Mesenchymal stem cell (in vitro differentiated cells and primary cell): ENCODE measurements around the gene WNT6.
A peak's percentile ranks its signal among the peaks of the same experiment; 100 is the strongest.

Experiments used
- DNase-seq: peaks from one replicate; pipeline ENCODE4 v3.0.0-alpha.2; 2013
- H2AFZ ChIP-seq: one replicate; pipeline ENCODE4 v1.6.1; 2013; ENCODE audit warnings: low read depth, mild to moderate bottlenecking, control low read depth, inconsistent platforms, low read length, moderate library complexity
- H2AK5ac ChIP-seq: 2 replicates; pipeline ENCODE4 v1.6.1; 2013; ENCODE audit warnings: low read length, moderate library complexity, mild to moderate bottlenecking, inconsistent platforms; ENCODE audit not compliant: severe bottlenecking
- H2BK120ac ChIP-seq: one replicate; pipeline ENCODE4 v1.6.1; 2013; ENCODE audit warnings: low read depth, mild to moderate bottlenecking, inconsistent platforms, low read length, moderate library complexity
- H2BK12ac ChIP-seq, 2 experiments: one replicate each; pipeline ENCODE4 v1.6.1; 2013; ENCODE audit warnings: inconsistent platforms in 2 of 2, low read length in 2 of 2, mild to moderate bottlenecking in 2 of 2, moderate library complexity in 2 of 2, control low read depth in 1 of 2
- H2BK15ac ChIP-seq: one replicate; pipeline ENCODE4 v1.6.1; 2013; ENCODE audit warnings: mild to moderate bottlenecking, low read depth, inconsistent platforms; ENCODE audit not compliant: poor library complexity, severe bottlenecking
- H2BK5ac ChIP-seq: 2 replicates; pipeline ENCODE4 v1.6.1; 2013; ENCODE audit warnings: low read depth, mild to moderate bottlenecking, low read length, control low read depth, inconsistent platforms; ENCODE audit not compliant: poor library complexity, severe bottlenecking
- H3K14ac ChIP-seq, 2 experiments: one replicate each; pipeline ENCODE4 v1.6.1; 2013; ENCODE audit warnings: inconsistent platforms in 2 of 2, low read length in 2 of 2, control low read depth in 1 of 2, mild to moderate bottlenecking in 1 of 2, moderate library complexity in 1 of 2
- H3K18ac ChIP-seq, 2 experiments: one replicate each; pipeline ENCODE4 v1.6.1; 2013; ENCODE audit warnings: inconsistent platforms in 2 of 2, low read length in 2 of 2, control low read depth in 1 of 2, low read depth in 1 of 2, mild to moderate bottlenecking in 1 of 2
- H3K23ac ChIP-seq, 2 experiments: one replicate each; pipeline ENCODE4 v1.6.1; 2013; ENCODE audit warnings: inconsistent platforms in 2 of 2, low read length in 2 of 2, mild to moderate bottlenecking in 2 of 2, moderate library complexity in 2 of 2, control low read depth in 1 of 2
- H3K27ac ChIP-seq: 2 replicates; pipeline ENCODE4 v1.5.1; 2013; ENCODE audit warnings: mild to moderate bottlenecking, moderate library complexity, low read length, control low read depth, inconsistent platforms; ENCODE audit not compliant: poor library complexity, severe bottlenecking
- H3K27me3 ChIP-seq, 2 experiments: 2 replicates each; pipeline versions ENCODE4 v1.6.1 to v1.7.0; 2013; ENCODE audit warnings: low read length in 2 of 2, mild to moderate bottlenecking in 2 of 2, moderate library complexity in 2 of 2, control low read depth in 1 of 2, inconsistent platforms in 1 of 2; ENCODE audit not compliant: control insufficient read depth in 1 of 2, insufficient read depth in 1 of 2
- H3K36me3 ChIP-seq, 2 experiments: 2 replicates each; pipeline versions ENCODE4 v1.6.1 to v1.7.0; 2013; ENCODE audit warnings: low read length in 2 of 2, control low read depth in 1 of 2, inconsistent platforms in 1 of 2, low read depth in 1 of 2, mild to moderate bottlenecking in 1 of 2; ENCODE audit not compliant: insufficient read depth in 2 of 2, control insufficient read depth in 1 of 2
- H3K4ac ChIP-seq, 2 experiments: one replicate each; pipeline ENCODE4 v1.6.1; 2013; ENCODE audit warnings: inconsistent platforms in 2 of 2, low read length in 2 of 2, mild to moderate bottlenecking in 2 of 2, moderate library complexity in 2 of 2, control low read depth in 1 of 2, low read depth in 1 of 2
- H3K4me1 ChIP-seq: 2 replicates; pipeline ENCODE4 v1.6.1; 2013; ENCODE audit warnings: low read depth, low read length, control low read depth; ENCODE audit not compliant: control insufficient read depth, insufficient read depth
- H3K4me2 ChIP-seq: 2 replicates; pipeline ENCODE4 v1.6.1; 2013; ENCODE audit warnings: low read length, mild to moderate bottlenecking, inconsistent platforms; ENCODE audit not compliant: poor library complexity, severe bottlenecking
- H3K4me3 ChIP-seq, 2 experiments: 2 replicates each; pipeline versions ENCODE4 v1.5.1 to v1.7.0; 2013; ENCODE audit warnings: low read length in 2 of 2, mild to moderate bottlenecking in 2 of 2, control low read depth in 1 of 2, low read depth in 1 of 2; ENCODE audit not compliant: insufficient read depth in 1 of 2
- H3K79me1 ChIP-seq: replicated peaks from 2 replicates; pipeline ENCODE4 v1.6.1; 2013; ENCODE audit warnings: mild to moderate bottlenecking, control low read depth, low read length, inconsistent platforms; ENCODE audit not compliant: poor library complexity, severe bottlenecking
- H3K9ac ChIP-seq: 2 replicates; pipeline ENCODE4 v1.7.0; 2013; ENCODE audit warnings: mild to moderate bottlenecking, low read length, moderate library complexity
- H3K9me3 ChIP-seq: 2 replicates; pipeline ENCODE4 v1.7.0; 2013; ENCODE audit warnings: mild to moderate bottlenecking, low read length; ENCODE audit not compliant: control insufficient read depth
- H4K8ac ChIP-seq: one replicate; pipeline ENCODE4 v1.6.1; 2013; ENCODE audit warnings: inconsistent platforms, mild to moderate bottlenecking, low read length, moderate library complexity
- H4K91ac ChIP-seq: one replicate; pipeline ENCODE4 v1.6.1; 2013; ENCODE audit warnings: mild to moderate bottlenecking, low read length, inconsistent platforms
- WGBS: methylation state at CpG from one replicate; pipeline ENCODE4 v1.1.7; 2013; ENCODE audit warnings: mixed read lengths; 5-methylcytosine and 5-hydroxymethylcytosine counted together

The WNT6 gene

DNA sequence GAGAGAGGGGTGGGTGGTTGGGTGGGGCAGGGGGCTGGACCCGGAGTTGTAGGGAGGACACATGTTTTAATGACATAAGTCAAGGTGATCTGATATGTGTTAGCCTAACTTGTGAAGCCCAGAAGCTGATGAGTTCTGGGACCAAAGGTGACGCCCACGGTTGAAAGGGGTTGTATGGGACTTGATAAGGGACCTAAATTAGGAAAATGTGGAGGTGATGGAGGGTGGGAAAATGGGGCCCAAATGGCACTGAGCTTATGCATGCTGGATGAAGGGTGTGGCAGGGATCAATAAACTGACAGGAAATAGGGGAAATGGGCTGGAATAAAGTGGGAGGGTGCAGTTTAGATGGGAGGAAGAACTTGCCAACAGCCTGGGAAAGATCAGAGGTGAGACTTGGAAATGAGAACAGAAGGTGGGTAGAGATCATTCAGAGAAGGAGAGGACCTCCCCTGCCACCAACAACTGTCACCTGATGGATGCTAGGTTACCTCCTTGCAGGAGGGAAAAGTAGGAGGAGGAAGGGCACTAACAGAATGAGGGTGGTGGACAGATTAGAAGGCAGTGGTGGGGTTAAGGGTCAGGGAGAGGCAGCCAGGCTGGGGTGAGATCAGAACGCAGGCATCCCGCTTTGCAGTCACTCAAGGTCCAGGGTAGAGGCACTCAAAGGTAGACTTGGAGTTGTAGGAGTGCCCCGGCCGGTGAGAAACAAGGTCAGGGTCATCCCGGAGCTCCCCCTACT, 36.3 kb downstream of the WNT6 start:
- H3K27me3 ChIP-seq = peaks cover 93% of the 10 kb centered on the region in 2 experiments
- no peak overlapping the region for H3K4ac ChIP-seq
- H3K23ac ChIP-seq = no peak overlapping the region
- no peak overlapping the region for H3K4me3 ChIP-seq
- no peak overlapping the region for H2AK5ac ChIP-seq
- H2BK15ac ChIP-seq = no peak overlapping the region
- no peak overlapping the region for H2BK5ac ChIP-seq
- no peak overlapping the region for H4K91ac ChIP-seq
- no peak overlapping the region for H3K4me2 ChIP-seq
- H3K18ac ChIP-seq = no peak overlapping the region
- no peaks in the 10 kb centered on the region for H3K79me1 ChIP-seq
- no peaks in the 10 kb centered on the region for H3K36me3 ChIP-seq
- H3K9me3 ChIP-seq = no peaks in the 10 kb centered on the region
- H2BK120ac ChIP-seq = no peak overlapping the region
- DNase-seq = no peak
- no peak overlapping the region for H3K9ac ChIP-seq
- H3K4me1 ChIP-seq = peaks cover 40% of the 10 kb centered on the region
- no peak overlapping the region for H2AFZ ChIP-seq
- no peak overlapping the region for H4K8ac ChIP-seq
- H3K14ac ChIP-seq = no peak overlapping the region
- WGBS = 38% methylated on average over 6 of the region's 8 CpGs
- H3K27ac ChIP-seq = no peak overlapping the region
- H2BK12ac ChIP-seq = no peak overlapping the region

DNA sequence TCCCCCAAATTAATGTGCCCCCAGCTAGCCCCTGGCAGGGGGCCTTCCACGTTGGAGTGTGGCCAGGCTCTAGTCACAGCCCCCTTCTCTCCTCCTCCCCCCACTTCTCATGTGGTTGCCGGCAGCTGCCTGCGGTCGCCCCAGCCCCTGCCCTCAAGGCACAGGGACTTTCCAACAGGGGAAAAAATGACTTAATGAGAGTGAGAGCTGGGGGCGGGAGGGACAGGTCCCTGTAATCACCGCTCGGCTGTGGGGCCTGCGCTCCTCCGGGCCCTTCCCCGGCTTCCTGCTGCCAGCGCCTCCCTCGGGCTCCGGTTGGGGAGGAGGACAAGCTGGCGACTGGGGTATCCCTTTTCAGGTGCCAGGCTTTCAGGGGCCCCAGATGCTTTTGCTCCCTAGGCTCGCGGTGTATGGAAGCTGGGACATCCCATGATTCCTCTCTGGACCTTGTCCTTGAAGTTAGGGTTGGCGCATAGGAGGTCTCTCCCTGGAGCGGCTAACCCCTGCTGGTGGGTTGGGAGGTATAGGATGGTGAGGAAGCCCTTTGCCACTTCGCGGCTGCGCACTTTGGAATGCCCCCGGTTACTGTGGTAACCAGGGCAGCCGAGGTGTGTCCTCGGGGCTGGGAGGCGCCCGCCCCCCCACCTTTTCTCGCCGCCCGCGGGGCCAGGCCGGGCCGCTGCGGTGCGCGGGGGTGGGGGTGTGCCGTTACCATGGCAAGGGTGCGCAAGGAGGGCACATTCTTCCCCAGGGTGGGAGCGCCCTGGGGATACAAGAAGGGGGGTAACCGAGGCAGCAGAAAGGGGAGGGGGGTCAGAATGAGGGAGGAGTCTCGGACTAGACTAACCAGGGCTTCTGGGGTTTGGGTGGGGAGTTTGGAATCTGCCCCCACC, 37.1 kb downstream of the WNT6 start:
- Histone ChIP-seq H2AFZ (no peak overlapping the region), H3K18ac (no peak overlapping the region), H3K9me3 (no peaks in the 10 kb centered on the region), H4K91ac (no peak overlapping the region), H2AK5ac (no peak overlapping the region), H2BK12ac (no peak overlapping the region), H3K4me2 (peak overlapping the region; percentile 63), H2BK5ac (no peak overlapping the region), H3K4ac (no peak overlapping the region), H3K79me1 (no peaks in the 10 kb centered on the region), H3K14ac (no peak overlapping the region), H2BK120ac (no peak overlapping the region), H3K27ac (no peak overlapping the region), H3K36me3 (no peaks in the 10 kb centered on the region), H2BK15ac (no peak overlapping the region), H3K4me3 (no peak overlapping the region), H3K4me1 (peaks cover 37% of the 10 kb centered on the region), H3K27me3 (peaks cover 91 to 92% of the 10 kb centered on the region in 2 experiments), H3K9ac (no peak overlapping the region), H3K23ac (no peak overlapping the region), H4K8ac (no peak overlapping the region)
- DNase-seq = peak; percentile 58
- 3% methylated on average over 31 of the region's 40 CpGs for WGBS

DNA sequence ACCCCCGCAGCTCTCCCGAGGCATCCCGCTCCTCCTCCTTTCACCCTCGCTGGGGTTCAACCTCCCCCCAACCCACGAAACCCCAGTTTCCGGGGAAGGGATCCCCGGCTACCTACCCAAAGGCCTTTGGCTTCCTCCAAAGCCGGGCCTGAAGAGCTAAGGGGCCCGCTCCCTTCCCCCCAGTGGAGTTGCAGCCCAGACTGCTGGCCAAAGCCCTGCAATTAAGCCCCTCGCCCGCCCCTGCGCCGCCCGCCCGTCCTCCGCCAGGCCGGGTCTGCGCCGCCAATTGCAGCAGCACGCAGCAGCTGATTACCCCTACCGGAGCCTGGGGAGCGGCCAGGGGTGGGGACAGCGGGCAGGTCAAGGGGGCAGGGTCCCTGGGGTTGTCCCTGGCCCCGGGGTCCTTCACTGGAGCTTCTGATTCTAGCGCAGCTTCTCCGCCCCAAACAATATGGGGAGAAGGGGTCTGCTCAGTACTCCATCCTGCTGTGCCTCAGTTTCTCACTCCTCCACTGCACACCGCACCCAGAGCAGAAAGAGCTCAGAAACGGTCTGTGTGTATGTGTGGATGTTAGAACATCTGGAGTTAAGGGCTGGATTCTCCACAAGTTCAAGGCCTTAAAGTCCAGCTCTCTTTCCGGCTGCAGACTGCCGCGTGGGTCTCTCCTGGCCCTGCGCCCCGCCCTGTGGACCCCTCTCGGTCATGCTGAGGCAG, 37.9 kb downstream of the WNT6 start:
- no peak overlapping the region for H3K23ac ChIP-seq

More for the DNA sequence above, 37.9 kb downstream of the WNT6 start:
- Histone ChIP-seq H4K91ac (no peak overlapping the region), H3K27me3 (peaks cover 91 to 92% of the 10 kb centered on the region in 2 experiments), H3K4me1 (peaks cover 33% of the 10 kb centered on the region), H3K18ac (no peak overlapping the region), H3K79me1 (no peaks in the 10 kb centered on the region), H3K4me2 (peak overlapping the region; percentile 63), H3K9ac (no peak overlapping the region), H2AK5ac (no peak overlapping the region), H4K8ac (no peak overlapping the region), H3K27ac (no peak overlapping the region), H2BK120ac (no peak overlapping the region), H3K9me3 (no peaks in the 10 kb centered on the region), H3K4me3 (no peak overlapping the region), H2BK15ac (no peak overlapping the region), H2AFZ (no peak overlapping the region), H2BK12ac (no peak overlapping the region), H3K14ac (no peak overlapping the region), H2BK5ac (no peak overlapping the region), H3K36me3 (no peaks in the 10 kb centered on the region), H3K4ac (no peak overlapping the region)
- 15% methylated on average over 32 of the region's 34 CpGs for WGBS
- DNase-seq = no peak
